Measurements from ENCODE around the gene HIPK2.

DNA sequence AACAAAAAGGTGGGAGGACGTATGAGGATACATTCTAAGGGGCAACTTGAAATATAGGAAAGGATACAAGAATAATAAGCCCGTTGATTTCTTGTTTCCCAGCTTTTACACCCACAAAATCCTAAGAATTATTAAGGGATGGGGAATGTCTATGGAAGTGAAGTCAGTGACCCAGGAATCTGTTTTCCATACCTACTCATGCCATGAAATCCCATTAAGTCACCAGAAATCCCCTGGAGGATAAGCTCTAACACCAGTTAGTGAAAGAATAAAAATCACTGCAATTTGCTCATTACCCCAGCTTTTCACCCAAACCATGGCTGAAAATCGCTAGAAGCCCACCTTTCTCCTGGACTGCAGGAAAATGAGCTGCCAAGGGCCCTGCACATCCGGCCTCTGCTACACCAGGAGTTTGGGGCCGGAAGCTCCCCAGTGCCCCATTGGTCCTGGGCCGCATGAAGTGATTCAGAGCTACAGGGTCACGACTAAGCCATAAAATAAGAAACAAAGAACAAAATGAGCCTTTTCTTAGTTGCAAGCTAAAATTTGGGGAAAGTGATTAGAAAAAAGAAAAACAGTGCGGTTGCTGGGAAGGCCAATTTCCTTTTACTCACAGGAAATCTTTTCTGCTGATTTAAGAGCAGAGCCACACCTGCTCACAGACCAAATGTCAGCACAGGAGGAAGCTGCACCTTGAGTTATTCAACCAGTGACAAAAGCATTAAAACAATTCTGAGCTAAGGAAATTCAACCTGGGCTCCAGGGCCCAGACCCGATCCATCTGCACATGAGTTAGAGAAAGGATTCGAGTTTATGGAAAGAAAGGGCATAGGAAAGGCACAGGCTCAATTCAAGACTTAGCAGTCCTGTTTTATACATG lies 40.3 kb downstream of the HIPK2 start:
- no peak for TF ChIP-seq POLR2AphosphoS5 (IDR thresholded peaks at IDR 0.05; ENCODE audit: low read depth, low read length)
- no peak for TF ChIP-seq POLR2A (IDR thresholded peaks at IDR 0.05; ENCODE audit: low read depth, low read length)
- TF ChIP-seq TAF1 (IDR thresholded peaks at IDR 0.05; ENCODE audit: borderline replicate concordance, low read depth, low read length), result no peak
